22Rv1 (cell line): ENCODE measurements around the gene MXRA7.
"Not testable (repeated sequence)": the region's sequence is repeated elsewhere in the genome, so short reads cannot be mapped to it uniquely, and the experiment has no call there.

Source experiments
- H3K27ac ChIP-seq: fragments of 450-650 bp; 2 replicates; pipeline ENCODE4 v1.5.1; 2017
- ZFX ChIP-seq: fragments of 450-650 bp; IDR thresholded peaks from 2 replicates; pipeline ENCODE4 v1.6.1; 2017; ENCODE audit warnings: antibody characterized with exemption, borderline replicate concordance
- TF ChIP-seq, protein P1 (sequence below): fragments of 450-650 bp; IDR thresholded peaks from 2 replicates; pipeline ENCODE4 v1.5.1; 2017; ENCODE audit warnings: mild to moderate bottlenecking

The MXRA7 gene

GRCh38 chr17:76726231-76726775 is 15.5 kb upstream of the MXRA7 start, which contains the start of gene JMJD6:
TSS of gene JMJD6 (minus strand) at chr17:76726606. CDS start at chr17:76726475, 131 bp downstream.
- H3K27ac ChIP-seq = peak within 1 kb of the TSS; percentile 98
- TF ChIP-seq ZFX = no peak
- TF ChIP-seq, protein P1, sequence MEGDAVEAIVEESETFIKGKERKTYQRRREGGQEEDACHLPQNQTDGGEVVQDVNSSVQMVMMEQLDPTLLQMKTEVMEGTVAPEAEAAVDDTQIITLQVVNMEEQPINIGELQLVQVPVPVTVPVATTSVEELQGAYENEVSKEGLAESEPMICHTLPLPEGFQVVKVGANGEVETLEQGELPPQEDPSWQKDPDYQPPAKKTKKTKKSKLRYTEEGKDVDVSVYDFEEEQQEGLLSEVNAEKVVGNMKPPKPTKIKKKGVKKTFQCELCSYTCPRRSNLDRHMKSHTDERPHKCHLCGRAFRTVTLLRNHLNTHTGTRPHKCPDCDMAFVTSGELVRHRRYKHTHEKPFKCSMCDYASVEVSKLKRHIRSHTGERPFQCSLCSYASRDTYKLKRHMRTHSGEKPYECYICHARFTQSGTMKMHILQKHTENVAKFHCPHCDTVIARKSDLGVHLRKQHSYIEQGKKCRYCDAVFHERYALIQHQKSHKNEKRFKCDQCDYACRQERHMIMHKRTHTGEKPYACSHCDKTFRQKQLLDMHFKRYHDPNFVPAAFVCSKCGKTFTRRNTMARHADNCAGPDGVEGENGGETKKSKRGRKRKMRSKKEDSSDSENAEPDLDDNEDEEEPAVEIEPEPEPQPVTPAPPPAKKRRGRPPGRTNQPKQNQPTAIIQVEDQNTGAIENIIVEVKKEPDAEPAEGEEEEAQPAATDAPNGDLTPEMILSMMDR = no peak

DNA sequence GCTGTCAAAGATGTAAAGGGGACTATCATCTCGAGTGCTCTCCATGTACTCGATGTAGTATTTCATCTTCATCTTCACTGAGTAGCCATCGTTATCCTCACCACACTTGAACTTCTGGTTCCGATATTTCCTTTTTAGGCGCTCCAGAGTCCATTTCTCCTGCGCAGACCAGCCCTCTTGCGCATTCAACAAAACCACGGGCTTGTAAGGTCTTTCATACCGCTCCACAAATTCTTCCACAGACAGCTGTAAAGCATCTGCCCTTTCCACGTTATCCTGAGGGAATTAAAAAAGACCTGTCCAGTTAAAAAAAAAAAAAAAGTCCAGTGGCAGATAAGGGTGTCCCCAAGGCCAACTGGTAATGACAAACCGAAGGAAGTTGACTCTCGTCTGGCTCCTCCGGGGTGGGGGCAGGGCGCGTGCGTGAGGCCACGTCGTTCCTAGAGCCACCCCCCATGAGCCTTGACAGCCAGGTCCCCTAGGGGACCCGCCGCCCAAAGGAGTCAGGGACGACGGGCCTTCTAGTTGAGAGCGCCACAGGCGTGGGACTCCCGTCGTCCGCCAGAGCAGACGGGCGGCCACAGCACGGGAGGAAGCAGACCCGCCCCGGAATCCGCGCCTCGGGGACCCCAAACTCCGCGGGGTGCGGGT is 14.9 kb upstream of the MXRA7 start:
- TF ChIP-seq, protein P1 = no peak
- peak overlapping the region; percentile 98 for H3K27ac ChIP-seq

GRCh38 chr17:76723812-76724211 is 13.0 kb upstream of the MXRA7 start:
- no peak overlapping the region for H3K27ac ChIP-seq
- TF ChIP-seq, protein P1 = no peak
- TF ChIP-seq ZFX = no peak

DNA sequence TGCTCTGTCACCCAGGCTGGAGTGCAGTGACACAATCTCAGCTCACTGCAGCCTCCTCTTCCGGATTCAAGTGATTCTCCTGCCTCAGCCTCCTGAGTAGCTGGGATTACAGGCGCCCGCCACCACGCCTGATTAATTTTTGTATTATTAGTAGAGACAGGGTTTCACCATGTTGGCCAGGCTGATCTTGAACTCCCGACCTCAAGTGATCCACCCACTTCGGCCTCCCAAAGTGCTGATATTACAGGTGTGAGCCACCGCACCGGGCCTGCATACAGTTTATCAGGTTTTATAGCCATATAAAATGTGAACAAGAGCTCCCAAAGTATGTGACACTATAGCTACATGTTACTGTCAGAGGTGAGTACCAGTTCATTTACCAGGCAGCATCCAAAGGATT is 12.2 kb upstream of the MXRA7 start:
- H3K27ac ChIP-seq = not testable (repeated sequence)

DNA sequence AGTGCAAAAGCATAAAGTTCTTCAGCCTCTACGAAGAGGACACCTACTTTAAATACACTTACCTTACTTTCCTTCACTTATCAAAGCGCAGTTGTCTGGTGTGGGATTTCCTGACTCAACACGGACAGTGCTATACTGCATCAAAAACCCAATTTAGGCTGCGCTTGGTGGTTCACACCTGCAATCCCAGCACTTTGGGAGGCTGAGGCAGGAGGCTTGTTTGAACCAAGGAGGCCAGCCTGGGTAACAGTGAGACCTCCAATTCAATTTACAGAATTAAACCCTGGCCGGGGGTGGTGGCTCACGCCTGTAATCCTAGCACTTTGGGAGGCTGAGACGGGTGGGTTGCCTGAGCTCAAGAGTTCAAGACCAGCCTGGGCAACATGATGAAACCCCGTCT is 11.5 kb upstream of the MXRA7 start:
- TF ChIP-seq, protein P1 = no peak
- TF ChIP-seq ZFX = no peak
- no peak overlapping the region for H3K27ac ChIP-seq

DNA sequence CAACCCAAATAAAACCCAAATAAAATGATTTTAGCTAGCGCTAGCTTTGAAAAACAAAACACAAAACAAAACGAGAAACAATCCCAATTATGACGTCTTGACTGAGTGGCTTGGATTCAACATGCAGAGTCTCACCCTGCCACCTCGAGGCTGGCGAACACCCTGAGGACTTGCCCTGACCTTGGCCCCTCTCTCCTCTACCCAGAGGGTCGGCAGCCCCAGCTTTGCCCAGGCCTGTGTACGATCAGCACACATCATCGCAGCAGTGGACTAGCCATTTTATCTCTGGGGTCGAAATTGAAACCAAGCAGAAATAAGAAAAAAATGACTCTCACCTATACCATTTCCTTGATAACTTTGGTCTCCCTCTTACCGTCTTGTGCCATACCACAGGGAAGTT is 10.7 kb upstream of the MXRA7 start:
- H3K27ac ChIP-seq = no peak overlapping the region
- TF ChIP-seq, protein P1 = no peak
- TF ChIP-seq ZFX = no peak

DNA sequence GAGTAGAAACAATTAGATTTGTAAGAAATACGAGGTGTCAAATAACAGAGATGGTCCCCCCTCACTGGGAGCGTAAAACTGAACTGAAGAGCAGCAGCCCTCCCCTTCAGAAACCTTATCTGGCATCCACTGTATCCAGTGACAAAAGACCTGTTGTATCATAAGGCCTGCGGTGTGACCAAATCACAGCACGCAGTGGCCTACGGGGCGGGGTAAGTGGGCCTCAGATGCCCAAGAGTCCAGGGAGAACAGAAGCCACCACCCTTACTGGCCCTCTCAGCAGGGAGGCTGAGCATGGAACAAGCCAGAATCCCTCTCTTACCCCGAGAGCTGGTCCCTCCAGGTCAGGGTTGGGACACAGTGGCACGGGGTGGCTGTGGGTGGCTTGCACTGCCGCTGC is 10.2 kb upstream of the MXRA7 start:
- TF ChIP-seq ZFX = no peak
- TF ChIP-seq, protein P1 = no peak
- H3K27ac ChIP-seq = no peak overlapping the region

- TF ChIP-seq, protein P1 = no peak
- no peak for TF ChIP-seq ZFX
- H3K27ac ChIP-seq = no peak overlapping the region
Measured at GRCh38 chr17:76720211-76720610, 9.4 kb upstream of the MXRA7 start.
